Thoracic aorta (tissue), 2 donors: ENCODE data around the gene SMARCD3. TPM values are rescaled to one million over a fixed set of nuclear protein-coding genes. Genes with fewer than 3 reads are reported as not detected.

Source experiments
- ATAC-seq: fragments of 150-250 bp; one replicate; pipeline ENCODE4 v1.8.0; 2017; ENCODE audit warnings: low read depth; ENCODE audit not compliant: insufficient number of reproducible peaks, low FRiP score
- DNase-seq: peaks from one replicate; pipeline ENCODE4 v3.0.0-alpha.2; 2020; ENCODE audit warnings: low spot score
- H3K27ac ChIP-seq, 2 donors: fragments of 200-600 bp; sonication (generic); 1 replicate in 1 of 2; 2 replicates in 1 of 2; pipeline ENCODE4 v1.5.1; 2016; ENCODE audit warnings: mild to moderate bottlenecking in 2 of 2, moderate library complexity in 2 of 2
- H3K27me3 ChIP-seq: fragments of 200-600 bp; sonication (generic); replicated peaks from 2 replicates; pipeline ENCODE4 v1.6.0; 2016; ENCODE audit warnings: mild to moderate bottlenecking; ENCODE audit not compliant: insufficient read depth
- H3K36me3 ChIP-seq: fragments of 200-600 bp; sonication (generic); one replicate; pipeline ENCODE4 v1.5.1; 2016
- H3K4me1 ChIP-seq, 2 donors: fragments of 200-600 bp; sonication (generic); 1 replicate in 1 of 2; 2 replicates in 1 of 2; pipeline versions ENCODE4 v1.5.1 to v1.6.0; 2016; ENCODE audit warnings: low read depth in 2 of 2, mild to moderate bottlenecking in 1 of 2; ENCODE audit not compliant: control insufficient read depth in 1 of 2
- H3K4me3 ChIP-seq: fragments of 200-600 bp; sonication (generic); 2 replicates; pipeline ENCODE4 v1.5.1; 2016; ENCODE audit warnings: mild to moderate bottlenecking
- H3K9me3 ChIP-seq: fragments of 200-600 bp; sonication (generic); 2 replicates; pipeline ENCODE4 v1.5.1; 2016
- CTCF ChIP-seq: fragments of 200-600 bp; sonication (generic); IDR thresholded peaks from one replicate; pipeline ENCODE4 v1.5.1; 2019; ENCODE audit warnings: antibody characterized with exemption
- total RNA-seq, 2 donors: library from RNA; depleted of rRNA; stranded (reverse); fragments of >200 nt; gene quantifications; one replicate each; pipeline versions ENCODE4 v1.1.0 to v1.2.3, GENCODE V29; 2016

SMARCD3 gene
- total RNA-seq, 2 donors from 2014 or later = 51.1 to 110 TPM

GRCh38 chr7:151209588-151209987 lies 38.9 kb downstream of the SMARCD3 start:
- no peak for TF ChIP-seq CTCF
- Histone ChIP-seq H3K36me3 (peaks cover 18% of the 10 kb centered on the region), H3K9me3 (no peaks in the 10 kb centered on the region), H3K27me3 (no peaks in the 10 kb centered on the region), H3K27ac (no peak overlapping the region), H3K4me1 (no peaks in the 10 kb centered on the region), H3K4me3 (no peak overlapping the region)
- DNase-seq (no peak), ATAC-seq (no peak)

DNA sequence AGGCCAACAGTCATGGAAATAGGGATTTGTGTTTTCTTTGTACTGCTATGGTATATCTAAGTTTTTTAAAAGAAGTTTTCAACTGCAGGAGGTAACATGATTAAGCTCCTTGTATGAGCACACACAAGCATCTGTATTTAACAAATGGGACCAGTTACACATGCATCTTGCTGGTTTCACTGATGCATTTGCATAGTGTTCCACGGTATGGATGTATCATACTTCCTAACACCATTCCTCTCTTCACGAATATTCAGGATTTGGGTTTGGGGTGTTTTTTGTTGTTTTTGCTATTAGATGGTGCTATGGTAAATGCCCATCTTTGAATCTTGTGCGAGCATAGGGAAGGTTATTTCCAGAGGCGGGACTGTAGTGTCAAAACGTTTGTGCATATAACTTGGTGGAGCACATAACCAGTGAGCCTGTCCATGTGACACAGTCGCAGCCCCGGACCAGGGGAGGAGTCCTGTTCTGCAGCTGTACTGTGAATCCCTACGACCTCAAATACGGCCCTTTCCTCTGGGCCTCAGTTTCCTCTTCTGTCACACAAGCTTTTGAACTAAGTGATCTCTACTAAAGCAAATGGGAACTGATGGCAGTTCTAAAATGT lies 40.1 kb downstream of the SMARCD3 start:
- TF ChIP-seq CTCF = no peak
- H3K36me3 ChIP-seq = peaks cover 6% of the 10 kb centered on the region

GRCh38 chr7:151207804-151208203 lies 40.7 kb downstream of the SMARCD3 start:
- peaks cover under 1% of the 10 kb centered on the region for H3K36me3 ChIP-seq
- no peaks in the 10 kb centered on the region for H3K4me1 ChIP-seq
- H3K4me3 ChIP-seq = no peak overlapping the region
- ATAC-seq = no peak
- no peaks in the 10 kb centered on the region for H3K27me3 ChIP-seq
- DNase-seq = no peak
- no peak for TF ChIP-seq CTCF
- no peak overlapping the region for H3K27ac ChIP-seq
- H3K9me3 ChIP-seq = no peaks in the 10 kb centered on the region

More for the DNA sequence above, 40.1 kb downstream of the SMARCD3 start:
- H3K27ac ChIP-seq = no peak overlapping the region
- no peak overlapping the region for H3K4me3 ChIP-seq
- no peaks in the 10 kb centered on the region for H3K4me1 ChIP-seq
- no peak for DNase-seq
- ATAC-seq = no peak
- H3K27me3 ChIP-seq = no peaks in the 10 kb centered on the region
- no peaks in the 10 kb centered on the region for H3K9me3 ChIP-seq

DNA sequence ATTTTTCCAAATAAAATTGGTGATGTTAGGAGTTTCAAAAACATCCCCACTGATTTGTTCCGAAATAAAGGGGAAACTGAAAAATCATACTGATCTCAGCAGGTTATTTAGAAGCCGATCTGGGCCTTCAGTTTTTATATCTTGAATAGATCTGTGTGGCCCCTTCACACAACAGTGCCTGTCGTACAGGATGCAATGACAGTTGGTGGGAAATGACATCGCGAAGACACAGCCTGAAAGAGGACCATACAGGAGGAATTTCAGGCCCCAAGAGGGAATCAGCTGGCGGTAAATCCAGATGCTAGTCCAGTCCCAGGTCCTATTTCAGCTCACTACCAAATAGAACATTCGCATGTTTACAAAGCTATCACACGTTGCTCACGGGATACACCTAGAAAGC lies 41.2 kb downstream of the SMARCD3 start:
- Histone ChIP-seq H3K4me3 (no peak overlapping the region), H3K9me3 (no peaks in the 10 kb centered on the region), H3K4me1 (no peaks in the 10 kb centered on the region), H3K27me3 (no peaks in the 10 kb centered on the region), H3K27ac (no peak overlapping the region), H3K36me3 (no peaks in the 10 kb centered on the region)
- TF ChIP-seq CTCF = no peak
- ATAC-seq (no peak), DNase-seq (no peak)

DNA sequence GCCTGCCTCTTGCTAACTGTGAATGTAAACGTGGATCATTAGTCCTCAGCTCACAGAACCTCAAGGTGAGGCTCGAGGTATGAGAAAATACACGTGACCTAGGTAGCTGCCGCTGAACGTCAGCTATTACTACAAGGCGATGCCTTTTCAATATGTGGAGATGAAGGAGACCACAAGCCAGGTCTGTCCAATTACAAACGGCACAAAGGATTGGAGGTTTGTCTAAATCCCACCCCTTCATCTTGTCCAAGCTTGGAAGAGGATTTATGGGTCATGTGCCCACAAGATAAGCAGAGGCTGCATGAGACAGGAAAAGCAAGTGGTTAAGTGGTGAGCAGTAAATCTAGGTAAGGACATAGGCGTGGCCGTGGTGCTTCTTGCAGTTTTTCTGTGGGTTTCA lies 41.6 kb downstream of the SMARCD3 start:
- no peaks in the 10 kb centered on the region for H3K27me3 ChIP-seq
- no peak for DNase-seq
- TF ChIP-seq CTCF = no peak
- H3K4me3 ChIP-seq = no peak overlapping the region
- H3K36me3 ChIP-seq = no peaks in the 10 kb centered on the region
- no peaks in the 10 kb centered on the region for H3K4me1 ChIP-seq
- ATAC-seq = no peak
- no peak overlapping the region for H3K27ac ChIP-seq
- no peaks in the 10 kb centered on the region for H3K9me3 ChIP-seq
